RWPE2 (cell line): ENCODE results near the gene MUC5AC.
A peak's percentile ranks its signal among the peaks of the same experiment; 100 is the strongest.

Experiments used
- ATAC-seq: fragments of 200-7000 bp; cut with Tn5 transposase; 3 replicates; pipeline ENCODE4 v1.9.1; 2021; ENCODE audit warnings: low read depth
- DNase-seq: peaks from one replicate; pipeline ENCODE4 v3.0.0-alpha.2; 2020; ENCODE audit warnings: low spot score
- H3K27ac ChIP-seq: fragments of 450-650 bp; 2 replicates; pipeline ENCODE4 v1.5.1; 2017; ENCODE audit warnings: mild to moderate bottlenecking; ENCODE audit not compliant: poor library complexity, severe bottlenecking
- H3K27me3 ChIP-seq: fragments of 250-450 bp; sonication (Bioruptor Pico); 2 replicates; pipeline ENCODE4 v1.5.1; 2021; ENCODE audit warnings: mild to moderate bottlenecking, moderate library complexity; ENCODE audit not compliant: insufficient read depth, poor library complexity, severe bottlenecking
- H3K36me3 ChIP-seq: fragments of 250-450 bp; sonication (Bioruptor Pico); 2 replicates; pipeline ENCODE4 v1.5.1; 2020; ENCODE audit warnings: low read depth, mild to moderate bottlenecking, moderate library complexity
- H3K4me1 ChIP-seq: fragments of 250-450 bp; sonication (Bioruptor Pico); 2 replicates; pipeline ENCODE4 v1.5.1; 2021; ENCODE audit warnings: mild to moderate bottlenecking, moderate library complexity; ENCODE audit not compliant: insufficient read depth, poor library complexity, severe bottlenecking
- H3K4me3 ChIP-seq: fragments of 250-450 bp; sonication (Bioruptor Pico); 2 replicates; pipeline ENCODE4 v1.5.1; 2021; ENCODE audit warnings: mild to moderate bottlenecking, moderate library complexity; ENCODE audit not compliant: severe bottlenecking
- H3K9me3 ChIP-seq: fragments of 250-450 bp; sonication (Bioruptor Pico); 2 replicates; pipeline ENCODE4 v1.5.1; 2021; ENCODE audit warnings: mild to moderate bottlenecking, moderate library complexity; ENCODE audit not compliant: severe bottlenecking
- CTCF ChIP-seq: fragments of 450-650 bp; IDR thresholded peaks from one replicate; pipeline ENCODE4 v1.5.1; 2017; ENCODE audit warnings: mild to moderate bottlenecking, moderate library complexity; ENCODE audit not compliant: poor library complexity, severe bottlenecking

Gene MUC5AC

GRCh38 chr11:1219446-1219833 lies 61.7 kb downstream of the MUC5AC start:
- ATAC-seq (no peak), DNase-seq (no peak)
- no peak for TF ChIP-seq CTCF
- no peaks in the 10 kb centered on the region for H3K9me3 ChIP-seq
- no peak overlapping the region for H3K4me3 ChIP-seq
- H3K36me3 ChIP-seq: no peaks in the 10 kb centered on the region
- H3K27ac ChIP-seq: no peak overlapping the region
- H3K27me3 ChIP-seq: peaks cover 24% of the 10 kb centered on the region
- no peaks in the 10 kb centered on the region for H3K4me1 ChIP-seq

GRCh38 chr11:1219834-1220815 lies 62.4 kb downstream of the MUC5AC start:
- Histone ChIP-seq H3K9me3 (no peaks in the 10 kb centered on the region), H3K4me1 (no peaks in the 10 kb centered on the region), H3K36me3 (no peaks in the 10 kb centered on the region), H3K27me3 (peaks cover 25% of the 10 kb centered on the region), H3K4me3 (no peak overlapping the region), H3K27ac (no peak overlapping the region)
- TF ChIP-seq CTCF: no peak
- DNase-seq: peak; percentile 48
- no peak for ATAC-seq

- Histone ChIP-seq H3K4me3 (no peak overlapping the region), H3K9me3 (no peaks in the 10 kb centered on the region), H3K27ac (no peak overlapping the region), H3K27me3 (peaks cover 25% of the 10 kb centered on the region), H3K36me3 (no peaks in the 10 kb centered on the region), H3K4me1 (no peaks in the 10 kb centered on the region)
- ATAC-seq: no peak
- no peak for TF ChIP-seq CTCF
- DNase-seq: peak; percentile 43
These were observed 63.4 kb downstream of the MUC5AC start for GRCh38 chr11:1220941-1221721.

- DNase-seq: peak; percentile 52
- H3K4me1 ChIP-seq: no peaks in the 10 kb centered on the region
- H3K27ac ChIP-seq: no peak overlapping the region
- no peak overlapping the region for H3K4me3 ChIP-seq
- H3K36me3 ChIP-seq: no peaks in the 10 kb centered on the region
- H3K9me3 ChIP-seq: no peaks in the 10 kb centered on the region
- no peak for ATAC-seq
- peaks cover 25% of the 10 kb centered on the region for H3K27me3 ChIP-seq
- TF ChIP-seq CTCF: no peak
These were observed 64.1 kb downstream of the MUC5AC start for GRCh38 chr11:1221848-1222311.
